Measurements from ENCODE around the gene CARMIL3. TPM values are rescaled to one million over a fixed set of nuclear protein-coding genes. Genes with fewer than 3 reads are reported as not detected.

Gene CARMIL3
- total RNA-seq, 2 experiments from 2014 or later: 3.7 to 4.2 TPM

- ChIA-PET POLR2A (interaction anchor here (3.2 kb wide), 1 partner anchor 8 kb away, joined by 13 read pairs; the partner anchor contains the start of gene PCK2), CTCF (interaction anchor here (1.5 to 3.1 kb wide), 2 partner anchors 21 to 28 kb away, joined by 8 to 9 read pairs; no protein-coding TSS in a partner anchor)
- Mint-ChIP-seq H3K4me1 (peaks cover 10% of the 10 kb centered on the region), H3K9me3 (no peaks in the 10 kb centered on the region), H3K36me3 (ENCODE audit: low read depth) (no peaks in the 10 kb centered on the region), H3K27ac (no peak overlapping the region), H3K4me3 (no peak overlapping the region), H3K27me3 (peaks cover 9% of the 10 kb centered on the region)
- DNase-seq: no peak
Observed at GRCh38 chr14:24087004-24087403, 35.2 kb downstream of the CARMIL3 start.

DNA sequence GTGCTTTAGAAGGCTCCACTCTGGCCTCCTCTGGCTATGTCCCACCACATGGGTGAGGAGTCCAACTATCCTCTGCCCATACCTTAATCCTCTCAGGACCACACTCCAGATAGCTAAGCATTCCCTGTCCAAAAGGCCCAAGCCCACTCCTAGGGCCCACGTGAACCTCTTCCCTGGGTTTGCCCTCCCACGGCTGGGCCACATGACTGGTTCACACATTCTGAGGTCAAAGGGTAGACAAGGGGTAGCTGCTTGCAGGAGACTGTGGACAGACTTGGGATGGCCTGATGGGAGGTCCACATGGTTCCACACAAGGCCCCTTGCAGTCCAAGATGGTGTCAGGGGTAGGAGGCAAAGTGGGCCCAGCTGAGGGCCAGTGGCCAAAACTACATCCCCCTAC, 36.3 kb downstream of the CARMIL3 start:
- Mint-ChIP-seq H3K27ac (no peak overlapping the region), H3K4me3 (no peak overlapping the region), H3K36me3 (ENCODE audit: low read depth) (no peaks in the 10 kb centered on the region), H3K27me3 (peaks cover 3% of the 10 kb centered on the region), H3K9me3 (no peaks in the 10 kb centered on the region), H3K4me1 (peaks cover 15% of the 10 kb centered on the region)
- ChIA-PET CTCF (interaction anchor here (1.2 to 12.0 kb wide), 3 partner anchors 13 to 32 kb away, joined by 3 to 254 read pairs (median 216); no protein-coding TSS in a partner anchor), POLR2A (no interaction called here)
- no peak for DNase-seq

DNA sequence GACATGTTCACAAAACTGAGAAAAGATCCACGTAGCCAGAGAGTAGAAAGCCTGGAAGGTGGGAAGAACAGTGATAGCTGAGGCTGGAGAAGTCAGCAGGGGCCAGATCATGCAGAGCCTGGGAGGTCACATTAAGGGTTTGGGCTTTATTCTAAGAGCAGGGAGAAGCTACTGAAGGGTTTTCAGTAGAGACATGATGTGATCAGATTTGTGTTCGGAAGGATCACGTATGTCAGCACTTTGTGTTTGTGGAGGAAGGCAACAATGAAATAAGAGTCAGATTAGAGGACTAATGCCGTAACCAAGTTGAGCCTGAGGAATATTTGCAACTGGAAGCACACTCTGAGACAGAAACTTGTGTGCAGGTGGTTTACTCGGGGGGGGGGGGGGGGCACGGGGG, 38.1 kb downstream of the CARMIL3 start:
- no peak for DNase-seq
- ChIA-PET CTCF (interaction anchor here (1.1 to 12.0 kb wide), 12 partner anchors 9 to 459 kb away, joined by 3 to 254 read pairs (median 8); partner anchors contain the start of genes DCAF11, EMC9, IRF9 and NRL), POLR2A (interaction anchor here (0.8 to 10.0 kb wide), 7 partner anchors 9 to 46 kb away, joined by 3 to 145 read pairs (median 11); partner anchors contain the start of genes DCAF11, NRL and PSME1)
- Mint-ChIP-seq H3K27ac (no peak overlapping the region), H3K4me3 (no peak overlapping the region), H3K27me3 (no peaks in the 10 kb centered on the region), H3K36me3 (ENCODE audit: low read depth) (peaks cover 3% of the 10 kb centered on the region), H3K9me3 (no peaks in the 10 kb centered on the region), H3K4me1 (peaks cover 22% of the 10 kb centered on the region)

GRCh38 chr14:24092110-24092504, 40.3 kb downstream of the CARMIL3 start:
- peak overlapping the region; percentile 19 for H3K27ac Mint-ChIP-seq
- CTCF ChIA-PET: interaction anchor here (0.7 to 12.0 kb wide), 15 partner anchors 11 to 533 kb away, joined by 3 to 254 read pairs (median 4); partner anchors contain the start of genes CARMIL3, DCAF11, DHRS1 and DHRS4L2
- no peak overlapping the region for H3K4me3 Mint-ChIP-seq

DNA sequence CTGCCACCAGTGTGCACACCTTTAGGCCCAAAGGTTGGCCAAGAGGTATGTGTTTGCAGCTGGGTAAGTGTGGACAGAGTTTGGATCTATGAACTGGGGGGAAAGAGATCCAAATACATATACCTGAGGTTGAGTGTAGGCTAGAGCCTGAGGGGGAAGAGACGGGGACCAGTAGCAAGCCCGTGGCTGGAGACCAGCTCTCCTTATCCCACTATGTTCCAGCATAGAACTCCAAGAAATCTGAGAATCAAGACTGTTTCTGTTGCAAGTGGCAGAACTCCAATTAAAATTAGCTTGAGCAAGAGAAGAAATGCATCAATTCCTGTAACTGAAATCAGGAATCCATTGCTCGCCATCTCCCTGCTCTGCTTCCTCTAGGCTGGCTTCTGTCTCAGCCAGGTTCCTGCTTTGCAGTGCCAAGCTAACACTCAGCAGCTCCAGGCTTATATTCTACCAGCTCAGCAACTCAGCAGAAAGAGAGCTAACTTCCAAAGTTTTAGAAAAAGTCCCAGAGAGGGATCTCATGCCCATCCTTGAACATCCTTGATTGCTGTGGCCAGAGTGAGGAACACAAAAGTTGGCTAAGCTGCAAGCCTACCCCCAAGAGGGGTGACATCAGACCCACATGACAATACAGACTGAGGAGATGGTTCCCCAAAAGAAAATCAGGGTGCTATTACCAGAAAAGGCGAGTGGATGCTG, 40.8 kb downstream of the CARMIL3 start:
- Mint-ChIP-seq H3K27ac (peak overlapping the region; percentile 70), H3K36me3 (ENCODE audit: low read depth) (peaks cover 21% of the 10 kb centered on the region), H3K4me1 (peaks cover 37% of the 10 kb centered on the region), H3K4me3 (peak overlapping the region; percentile 100), H3K27me3 (no peaks in the 10 kb centered on the region), H3K9me3 (no peaks in the 10 kb centered on the region)
- ChIA-PET POLR2A (interaction anchor here (0.7 to 10.0 kb wide), 13 partner anchors 8 to 121 kb away, joined by 3 to 149 read pairs (median 23); partner anchors contain the start of genes CARMIL3, CHMP4A, DCAF11 and DHRS4L2), CTCF (interaction anchor here (0.8 to 12.0 kb wide), 15 partner anchors 12 to 339 kb away, joined by 3 to 254 read pairs (median 4); partner anchors contain the start of genes CARMIL3, DCAF11, DHRS1 and DHRS4L2)
- no peak for DNase-seq

More at GRCh38 chr14:24092110-24092504, 40.3 kb downstream of the CARMIL3 start:
- DNase-seq: no peak
- H3K36me3 Mint-ChIP-seq (ENCODE audit: low read depth): peaks cover 21% of the 10 kb centered on the region
- H3K4me1 Mint-ChIP-seq: peaks cover 37% of the 10 kb centered on the region
- POLR2A ChIA-PET: interaction anchor here (1.2 to 10.0 kb wide), 8 partner anchors 11 to 338 kb away, joined by 3 to 149 read pairs (median 52); partner anchors contain the start of genes DCAF11, DHRS4L2, IRF9 and KHNYN
- no peaks in the 10 kb centered on the region for H3K27me3 Mint-ChIP-seq
- H3K9me3 Mint-ChIP-seq: no peaks in the 10 kb centered on the region

- no peak for DNase-seq
- H3K36me3 Mint-ChIP-seq (ENCODE audit: low read depth): peaks cover 25% of the 10 kb centered on the region
- peaks cover 38% of the 10 kb centered on the region for H3K4me1 Mint-ChIP-seq
- POLR2A ChIA-PET: interaction anchor here (0.7 to 10.0 kb wide), 18 partner anchors 8 to 120 kb away, joined by 3 to 149 read pairs (median 12); partner anchors contain the start of genes CARMIL3, CHMP4A, DCAF11 and DHRS4L2
- H3K9me3 Mint-ChIP-seq: no peaks in the 10 kb centered on the region
- H3K27me3 Mint-ChIP-seq: no peaks in the 10 kb centered on the region
- peak overlapping the region; percentile 100 for H3K4me3 Mint-ChIP-seq
- CTCF ChIA-PET: interaction anchor here (1.0 to 12.0 kb wide), 17 partner anchors 9 to 207 kb away, joined by 3 to 254 read pairs (median 6); partner anchors contain the start of genes CARMIL3, DCAF11, DHRS1 and DHRS4L2
- peak overlapping the region; percentile 70 for H3K27ac Mint-ChIP-seq
Observed at GRCh38 chr14:24093207-24093900, 41.5 kb downstream of the CARMIL3 start.

DNA sequence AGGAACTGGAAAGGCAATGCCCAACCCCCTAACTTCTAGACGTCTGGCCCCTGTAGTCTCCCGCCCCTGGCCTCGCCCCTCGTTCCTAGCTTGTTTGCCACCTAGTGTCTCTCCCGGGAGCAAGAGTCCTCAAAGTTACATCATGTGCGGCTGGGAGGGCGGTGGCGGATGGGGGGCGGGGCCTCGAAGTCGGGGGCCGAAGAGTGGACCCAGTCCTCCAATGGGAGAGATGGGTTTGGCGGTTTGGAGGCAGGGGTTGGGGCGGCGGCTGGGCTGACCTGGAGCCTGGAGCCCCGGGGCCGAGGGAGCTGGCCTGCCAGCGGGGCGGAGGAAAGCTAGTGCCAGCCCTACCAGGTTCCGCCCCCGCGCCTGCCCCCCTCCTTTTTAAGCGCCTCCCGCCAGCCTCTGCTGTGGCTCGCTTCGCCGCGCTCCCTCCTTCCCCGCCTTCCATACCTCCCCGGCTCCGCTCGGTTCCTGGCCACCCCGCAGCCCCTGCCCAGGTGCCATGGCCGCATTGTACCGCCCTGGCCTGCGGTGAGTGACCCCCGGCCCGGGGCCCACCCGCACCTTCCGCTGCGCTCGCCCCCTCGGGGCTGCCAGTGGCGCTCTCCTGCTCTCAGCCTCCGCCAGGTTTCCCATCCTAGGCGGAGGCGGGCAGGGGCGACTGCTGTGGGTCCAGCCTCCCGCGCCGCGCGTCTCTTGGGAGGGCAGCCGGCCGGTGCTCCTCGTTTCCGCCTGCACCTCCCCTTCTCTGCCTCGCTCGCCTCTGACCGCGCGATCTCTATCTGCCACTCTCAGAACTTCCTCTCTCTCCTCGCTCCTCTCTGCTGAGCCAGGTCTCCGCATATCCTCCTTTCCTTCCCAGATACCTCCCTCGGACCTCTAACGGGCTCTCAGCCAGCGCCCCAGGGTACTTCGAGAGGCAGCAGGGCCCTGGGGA, 42.4 kb downstream of the CARMIL3 start, which contains the start of gene PCK2:
Gene PCK2 (plus strand): TSS at position 411 of the 940 bp plus-strand sequence. CDS start 95 bp downstream, at position 506.
- H3K27me3 Mint-ChIP-seq: no peaks in the 10 kb centered on the region
- H3K36me3 Mint-ChIP-seq (ENCODE audit: low read depth): peaks cover 32% of the 10 kb centered on the region
- peaks cover 38% of the 10 kb centered on the region for H3K4me1 Mint-ChIP-seq
- H3K9me3 Mint-ChIP-seq: no peaks in the 10 kb centered on the region
- ChIA-PET POLR2A (interaction anchor here (0.8 to 10.0 kb wide), 29 partner anchors 9 to 527 kb away, joined by 3 to 149 read pairs (median 4); partner anchors contain the start of genes AP1G2, CARMIL3, CHMP4A and DCAF11), CTCF (interaction anchor here (0.7 to 12.0 kb wide), 14 partner anchors 10 to 337 kb away, joined by 3 to 254 read pairs (median 6); partner anchors contain the start of genes CHMP4A, DCAF11, EMC9 and IRF9)
- peak; percentile 87 for DNase-seq
- H3K4me3 Mint-ChIP-seq: peak within 1 kb of the TSS; percentile 100
- peak within 1 kb of the TSS; percentile 96 for H3K27ac Mint-ChIP-seq

DNA sequence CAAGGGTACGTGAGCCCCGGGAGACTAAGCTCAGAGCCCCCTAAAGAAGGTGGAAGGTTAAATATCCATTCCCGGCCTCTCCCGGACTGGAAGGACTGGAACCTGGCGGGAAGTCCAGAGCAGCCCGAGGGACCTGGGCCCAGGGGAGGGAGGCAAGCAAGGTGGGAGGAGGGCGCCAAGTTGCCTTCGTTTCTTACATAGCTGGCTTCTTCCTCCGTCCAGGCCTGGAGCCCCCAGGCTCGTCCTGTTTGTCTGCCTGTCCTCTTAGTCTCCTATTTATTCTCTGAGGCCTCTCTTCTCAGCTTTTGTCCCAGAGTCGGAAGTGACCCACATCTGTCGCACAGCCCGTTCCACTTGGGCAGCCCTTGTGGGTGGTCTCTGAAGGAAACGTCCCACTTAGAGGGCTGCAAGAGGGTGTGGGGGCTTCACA, 43.0 kb downstream of the CARMIL3 start:
- peaks cover 39% of the 10 kb centered on the region for H3K4me1 Mint-ChIP-seq
- POLR2A ChIA-PET: interaction anchor here (0.6 to 10.0 kb wide), 25 partner anchors 9 to 527 kb away, joined by 3 to 149 read pairs (median 4); partner anchors contain the start of genes AP1G2, CARMIL3, CHMP4A and DCAF11
- no peaks in the 10 kb centered on the region for H3K9me3 Mint-ChIP-seq
- peak overlapping the region; percentile 96 for H3K27ac Mint-ChIP-seq
- peak overlapping the region; percentile 100 for H3K4me3 Mint-ChIP-seq
- H3K36me3 Mint-ChIP-seq (ENCODE audit: low read depth): peaks cover 38% of the 10 kb centered on the region
- no peaks in the 10 kb centered on the region for H3K27me3 Mint-ChIP-seq
- peak; percentile 32 for DNase-seq
- CTCF ChIA-PET: interaction anchor here (0.7 to 12.0 kb wide), 12 partner anchors 12 to 337 kb away, joined by 3 to 254 read pairs (median 6); partner anchors contain the start of genes CHMP4A, DCAF11, EMC9 and IRF9

GRCh38 chr14:24095271-24096068, 43.7 kb downstream of the CARMIL3 start:
- Mint-ChIP-seq H3K4me3 (peak overlapping the region; percentile 100), H3K36me3 (ENCODE audit: low read depth) (peaks cover 44% of the 10 kb centered on the region), H3K9me3 (no peaks in the 10 kb centered on the region), H3K27ac (peak overlapping the region; percentile 96), H3K27me3 (no peaks in the 10 kb centered on the region), H3K4me1 (peaks cover 37% of the 10 kb centered on the region)
- DNase-seq: peak; percentile 69
- ChIA-PET POLR2A (interaction anchor here (0.6 to 10.0 kb wide), 23 partner anchors 10 to 528 kb away, joined by 3 to 149 read pairs (median 7); partner anchors contain the start of genes AP1G2, CARMIL3, CHMP4A and DCAF11), CTCF (interaction anchor here (0.7 to 12.0 kb wide), 13 partner anchors 11 to 336 kb away, joined by 3 to 254 read pairs (median 6); partner anchors contain the start of genes CHMP4A, DCAF11, EMC9 and IRF9)

GRCh38 chr14:24096545-24097181, 44.9 kb downstream of the CARMIL3 start:
- ChIA-PET POLR2A (interaction anchor here (2.9 to 10.0 kb wide), 6 partner anchors 11 to 64 kb away, joined by 12 to 149 read pairs (median 78); partner anchors contain the start of genes DCAF11, EMC9, IRF9 and NRL), CTCF (interaction anchor here (1.2 to 12.0 kb wide), 6 partner anchors 10 to 200 kb away, joined by 3 to 254 read pairs (median 60); partner anchors contain the start of genes DCAF11 and NRL)
- Mint-ChIP-seq H3K36me3 (ENCODE audit: low read depth) (peaks cover 52% of the 10 kb centered on the region), H3K27ac (peak overlapping the region; percentile 62), H3K4me1 (peaks cover 35% of the 10 kb centered on the region), H3K27me3 (no peaks in the 10 kb centered on the region), H3K9me3 (no peaks in the 10 kb centered on the region), H3K4me3 (peak overlapping the region; percentile 46)
- DNase-seq: no peak
